Retinal pigment epithelial cell (primary cell): ENCODE measurements around the gene SLC27A5.
"Not testable (repeated sequence)": the region's sequence is repeated elsewhere in the genome, so short reads cannot be mapped to it uniquely, and the experiment has no call there.

ENCODE experiments used
- DNase-seq: peaks from one replicate; pipeline ENCODE4 v3.0.0-alpha.2; 2010; ENCODE audit warnings: low read depth
- H3K4me3 ChIP-seq: 2 replicates; pipeline ENCODE4 v1.5.1; 2011; ENCODE audit warnings: mild to moderate bottlenecking, low read length, control low read depth, moderate library complexity
- CTCF ChIP-seq: conservative IDR thresholded peaks from 2 replicates; pipeline ENCODE4 v1.5.1; 2011; ENCODE audit warnings: low read depth, low read length, control low read depth, inconsistent platforms

Gene SLC27A5

GRCh38 chr19:58455306-58455705 is 56.5 kb downstream of the SLC27A5 start:
- TF ChIP-seq CTCF = no peak
- no peak overlapping the region for H3K4me3 ChIP-seq
- DNase-seq = no peak

GRCh38 chr19:58453743-58454142 is 58.0 kb downstream of the SLC27A5 start:
- H3K4me3 ChIP-seq = no peak overlapping the region
- DNase-seq = no peak
- no peak for TF ChIP-seq CTCF

GRCh38 chr19:58451358-58452101 is 60.3 kb downstream of the SLC27A5 start, which contains the start of gene ZNF324B:
Gene ZNF324B (plus strand): TSS chr19:58451622. CDS start chr19:58453702, 2,080 bp downstream.
- H3K4me3 ChIP-seq = peak within 1 kb of the TSS; percentile 71
- peak; percentile 82 for DNase-seq
- TF ChIP-seq CTCF = no peak

- H3K4me3 ChIP-seq = peak overlapping the region; percentile 71
- no peak for DNase-seq
- TF ChIP-seq CTCF = no peak
Measured at GRCh38 chr19:58450856-58451357, 60.9 kb downstream of the SLC27A5 start.

GRCh38 chr19:58449980-58450379 is 61.8 kb downstream of the SLC27A5 start:
- not testable (repeated sequence) for DNase-seq

GRCh38 chr19:58448860-58449259 is 62.9 kb downstream of the SLC27A5 start:
- not testable (repeated sequence) for DNase-seq, H3K4me3 ChIP-seq

More at GRCh38 chr19:58449980-58450379, 61.8 kb downstream of the SLC27A5 start:
- not testable (repeated sequence) for H3K4me3 ChIP-seq
